Stomach (tissue), 9 donors: ENCODE data around the gene EEF1B2. TPM values are rescaled to one million over a fixed set of nuclear protein-coding genes. Genes with fewer than 3 reads are reported as not detected.
"Not testable (repeated sequence)": the region's sequence is repeated elsewhere in the genome, so short reads cannot be mapped to it uniquely, and the experiment has no call there.

ENCODE experiments used
- DNase-seq, 2 donors: peaks; one replicate each; pipeline versions ENCODE4 v3.0.0 to v3.0.0-alpha.2; 2013 to 2019
- H3K27ac ChIP-seq, 5 donors: fragments of 200-600 bp in 4 of 5; sonication (generic) in 4 of 5; one replicate each; pipeline ENCODE4 v1.5.1; 2013 to 2019; ENCODE audit warnings: mild to moderate bottlenecking in 1 of 5, moderate library complexity in 1 of 5
- H3K27me3 ChIP-seq, 3 donors: fragments of 200-600 bp; sonication (generic); one replicate each; pipeline ENCODE4 v1.5.1; 2017 to 2019; ENCODE audit warnings: mixed run types in 1 of 3
- H3K36me3 ChIP-seq, 4 donors: fragments of 200-600 bp; sonication (generic); 1 replicate in 3 of 4; 2 replicates in 1 of 4; pipeline ENCODE4 v1.5.1; 2016 to 2019
- H3K4me1 ChIP-seq, 4 donors: fragments of 200-600 bp; sonication (generic); one replicate each; pipeline ENCODE4 v1.5.1; 2016 to 2019
- H3K4me3 ChIP-seq, 4 donors: fragments of 200-600 bp; sonication (generic) in 3 of 4; one replicate each; pipeline ENCODE4 v1.5.1; 2016 to 2019; ENCODE audit warnings: mild to moderate bottlenecking in 1 of 4
- H3K9me3 ChIP-seq, 4 donors: fragments of 200-600 bp; sonication (generic); one replicate each; pipeline ENCODE4 v1.5.1; 2016 to 2019
- EP300 ChIP-seq: sonication (generic); formaldehyde crosslinking; IDR thresholded peaks from one replicate; pipeline ENCODE4 v1.6.1; 2017; ENCODE audit warnings: antibody characterized with exemption
- POLR2A ChIP-seq, 4 donors: fragments of 450-650 bp; IDR thresholded peaks; one replicate each; pipeline ENCODE4 v1.6.1; 2016; ENCODE audit warnings: antibody characterized with exemption in 4 of 4, control low read depth in 2 of 4, mild to moderate bottlenecking in 1 of 4, moderate library complexity in 1 of 4
- POLR2AphosphoS5 ChIP-seq, 3 donors: sonication (generic); formaldehyde crosslinking; IDR thresholded peaks; one replicate each; pipeline ENCODE4 v1.6.1; 2016; ENCODE audit warnings: antibody characterized with exemption in 3 of 3
- WGBS, 5 donors: extraction: QIAGEN DNeasy Blood & Tissue Kit in 3 of 5; methylation state at CpG; one replicate each; pipeline versions ENCODE4 v1.1.5 to v1.1.7; 2013 to 2018; 5-methylcytosine and 5-hydroxymethylcytosine counted together
- intact Hi-C: fragments of 100-400 bp; cut with DNase I; formaldehyde crosslinking; loops from one replicate; pipeline ENCODE4 v1.15.1; 2023; ENCODE audit warnings: low total_unique reads
- polyA plus RNA-seq, 3 donors: library from polyadenylated mRNA; stranded (reverse); fragments of 200-250 nt; gene quantifications; one replicate each; pipeline ENCODE4 v1.2.3, GENCODE V29; 2013
- total RNA-seq, 5 donors: library from RNA; depleted of rRNA; stranded (reverse); fragments of >200 nt; gene quantifications; one replicate each; pipeline versions ENCODE4 v1.1.0 to v1.2.3, GENCODE V29; 2014 to 2016
- TF ChIP-seq, protein P1 (sequence below), 7 experiments: fragments of 450-650 bp in 4 of 7; fragments of 200-600 bp in 3 of 7; sonication (generic) in 3 of 7; IDR thresholded peaks; one replicate each; pipeline ENCODE4 v1.5.1; 2016 to 2019; ENCODE audit warnings: antibody characterized with exemption in 7 of 7, control low read depth in 2 of 7, mild to moderate bottlenecking in 1 of 7
- donor health status: healthy with polysubstance abuse.
- donor health status: Bipolar disorder and iron deficiency.
- donor health status: healthy.

EEF1B2 gene
- total and polyA plus RNA-seq, 8 donors = 62.6 to 1,000 (median 622) TPM

GRCh38 chr2:206158563-206159345 is 941 bp upstream of the EEF1B2 start:
- Histone ChIP-seq H3K4me3 (peak overlapping the region; percentile 62 to 94 (median 75)), H3K36me3 (peaks cover 25 to 38% (median 34%) of the 10 kb centered on the region in 4 donors), H3K27me3 (no peaks in the 10 kb centered on the region), H3K27ac (peak overlapping the region; percentile 90 to 95 (median 94)), H3K4me1 (peaks cover 20 to 80% (median 52%) of the 10 kb centered on the region in 4 donors), H3K9me3 (no peaks in the 10 kb centered on the region)
- 0 to 2% (median 1%) methylated on average over 33 of the region's 33 CpGs for WGBS, 5 donors
- no peak for DNase-seq
- intact Hi-C loops = no loop called here
- TF ChIP-seq, protein P1, sequence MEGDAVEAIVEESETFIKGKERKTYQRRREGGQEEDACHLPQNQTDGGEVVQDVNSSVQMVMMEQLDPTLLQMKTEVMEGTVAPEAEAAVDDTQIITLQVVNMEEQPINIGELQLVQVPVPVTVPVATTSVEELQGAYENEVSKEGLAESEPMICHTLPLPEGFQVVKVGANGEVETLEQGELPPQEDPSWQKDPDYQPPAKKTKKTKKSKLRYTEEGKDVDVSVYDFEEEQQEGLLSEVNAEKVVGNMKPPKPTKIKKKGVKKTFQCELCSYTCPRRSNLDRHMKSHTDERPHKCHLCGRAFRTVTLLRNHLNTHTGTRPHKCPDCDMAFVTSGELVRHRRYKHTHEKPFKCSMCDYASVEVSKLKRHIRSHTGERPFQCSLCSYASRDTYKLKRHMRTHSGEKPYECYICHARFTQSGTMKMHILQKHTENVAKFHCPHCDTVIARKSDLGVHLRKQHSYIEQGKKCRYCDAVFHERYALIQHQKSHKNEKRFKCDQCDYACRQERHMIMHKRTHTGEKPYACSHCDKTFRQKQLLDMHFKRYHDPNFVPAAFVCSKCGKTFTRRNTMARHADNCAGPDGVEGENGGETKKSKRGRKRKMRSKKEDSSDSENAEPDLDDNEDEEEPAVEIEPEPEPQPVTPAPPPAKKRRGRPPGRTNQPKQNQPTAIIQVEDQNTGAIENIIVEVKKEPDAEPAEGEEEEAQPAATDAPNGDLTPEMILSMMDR (IDR thresholded peaks at IDR 0.05) = no peak
- TF ChIP-seq EP300 (no peak), POLR2AphosphoS5 (IDR thresholded peaks at IDR 0.05) (no peak), POLR2A (IDR thresholded peaks at IDR 0.05) (no peak)

DNA sequence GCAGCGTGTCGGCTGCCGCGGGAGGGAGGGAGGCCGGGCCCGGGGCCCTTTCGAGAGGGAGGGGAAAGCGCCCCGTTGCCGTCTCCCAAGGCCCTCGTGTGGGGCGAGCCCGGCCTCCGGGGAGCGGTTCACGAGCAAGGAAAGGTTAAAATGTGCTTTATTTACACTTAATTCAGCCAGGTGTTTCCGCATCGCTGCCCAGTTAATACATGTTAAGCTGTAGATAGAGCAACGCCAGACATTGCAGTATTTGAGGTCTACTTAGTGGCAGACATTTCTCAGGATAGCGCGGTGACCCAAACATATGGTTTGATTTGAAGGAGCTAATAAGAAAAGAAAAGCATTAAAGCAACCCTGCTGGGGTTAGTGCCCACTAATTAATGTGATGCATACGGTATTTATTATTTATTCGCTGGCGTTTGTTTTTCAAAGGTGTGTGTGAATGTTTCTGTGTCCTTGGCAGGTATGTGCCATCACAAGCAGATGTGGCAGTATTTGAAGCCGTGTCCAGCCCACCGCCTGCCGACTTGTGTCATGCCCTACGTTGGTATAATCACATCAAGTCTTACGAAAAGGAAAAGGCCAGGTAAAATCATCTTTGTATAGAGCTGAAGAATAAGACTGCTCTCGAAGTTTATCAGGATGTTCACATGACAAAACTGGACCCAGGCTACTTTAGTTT is 571 bp downstream of the EEF1B2 start:
- Histone ChIP-seq H3K27me3 (no peaks in the 10 kb centered on the region), H3K4me3 (peak overlapping the region; percentile 62 to 94 (median 75)), H3K4me1 (peaks cover 20 to 66% (median 42%) of the 10 kb centered on the region in 4 donors), H3K27ac (peak overlapping the region; percentile 90 to 95 (median 94)), H3K36me3 (peaks cover 25 to 48% (median 41%) of the 10 kb centered on the region in 4 donors), H3K9me3 (no peaks in the 10 kb centered on the region)
- TF ChIP-seq POLR2AphosphoS5 (IDR thresholded peaks at IDR 0.05) = no peak
- TF ChIP-seq, protein P1 (IDR thresholded peaks at IDR 0.05) = no peak
- no peak for TF ChIP-seq POLR2A (IDR thresholded peaks at IDR 0.05)
- TF ChIP-seq EP300 = no peak
- intact Hi-C loops = no loop called here
- peak; percentile 63 to 82 for DNase-seq
- WGBS, 5 donors = 2 to 6% (median 3%) methylated on average over 14 to 30 of the region's 30 CpGs

GRCh38 chr2:206160807-206161179 is 1.1 kb downstream of the EEF1B2 start:
- H3K27ac ChIP-seq = peak overlapping the region in 4 of 5 donors; percentile 90 to 94 (median 92)
- H3K9me3 ChIP-seq = no peaks in the 10 kb centered on the region
- no peaks in the 10 kb centered on the region for H3K27me3 ChIP-seq
- H3K36me3 ChIP-seq = peaks cover 25 to 44% (median 42%) of the 10 kb centered on the region in 4 donors
- TF ChIP-seq POLR2AphosphoS5 (IDR thresholded peaks at IDR 0.05) = no peak
- TF ChIP-seq POLR2A (IDR thresholded peaks at IDR 0.05) = no peak
- TF ChIP-seq, protein P1 (IDR thresholded peaks at IDR 0.05) = no peak
- no peak for TF ChIP-seq EP300
- intact Hi-C loops = no loop called here
- H3K4me1 ChIP-seq = peaks cover 20 to 60% (median 39%) of the 10 kb centered on the region in 4 donors
- H3K4me3 ChIP-seq = peak overlapping the region; percentile 62 to 94 (median 75)
- WGBS, 5 donors = 15 to 52% (median 28%) methylated on average over 2 of the region's 2 CpGs
- DNase-seq = peak in 1 of 2 donors; percentile 27

GRCh38 chr2:206162401-206162800 is 2.7 kb downstream of the EEF1B2 start:
- 79 to 88% (median 84%) methylated on average over 4 of the region's 4 CpGs for WGBS, 5 donors
- intact Hi-C loops, DNase-seq, H3K27me3 ChIP-seq, H3K9me3 ChIP-seq, H3K27ac ChIP-seq, H3K4me3 ChIP-seq: not testable (repeated sequence)
- Histone ChIP-seq H3K36me3 (peaks cover 25 to 53% (median 47%) of the 10 kb centered on the region in 4 donors), H3K4me1 (peaks cover 20 to 44% (median 31%) of the 10 kb centered on the region in 4 donors)
